Activated naive CD4-positive, alpha-beta T cell treated with anti-CD3 and anti-CD28 coated beads, Interleukin-2, amount 10 ng/mL, durations not matched to agents 7 days and 5 days (primary cell): Measurements from ENCODE around the gene GABRA5.

Experiments used
- CTCF ChIA-PET: fragments of 350-600 bp; sonication (Branson Sonifier 250); formaldehyde crosslinking; loops from one replicate; lab custom pipeline; 2021; ENCODE audit warnings: antibody characterized with exemption; lab: Charles Lee
- DNase-seq: peaks from one replicate; pipeline ENCODE4 v3.0.0-alpha.2; 2020
- H3K27ac Mint-ChIP-seq: one replicate; pipeline ENCODE4 v1.8.0; 2021; ENCODE audit warnings: mild to moderate bottlenecking, moderate library complexity, mixed read lengths
- H3K27me3 Mint-ChIP-seq: one replicate; pipeline ENCODE4 v1.8.0; 2021; ENCODE audit warnings: mild to moderate bottlenecking, mixed read lengths
- H3K36me3 Mint-ChIP-seq: one replicate; pipeline ENCODE4 v1.8.0; 2021; ENCODE audit warnings: mixed read lengths
- H3K4me1 Mint-ChIP-seq: one replicate; pipeline ENCODE4 v1.8.0; 2021; ENCODE audit warnings: mixed read lengths
- H3K4me3 Mint-ChIP-seq: one replicate; pipeline ENCODE4 v1.8.0; 2021; ENCODE audit warnings: mild to moderate bottlenecking, moderate library complexity, mixed read lengths
- H3K9me3 Mint-ChIP-seq: one replicate; pipeline ENCODE4 v1.8.0; 2021; ENCODE audit warnings: mixed read lengths

The GABRA5 gene

DNA sequence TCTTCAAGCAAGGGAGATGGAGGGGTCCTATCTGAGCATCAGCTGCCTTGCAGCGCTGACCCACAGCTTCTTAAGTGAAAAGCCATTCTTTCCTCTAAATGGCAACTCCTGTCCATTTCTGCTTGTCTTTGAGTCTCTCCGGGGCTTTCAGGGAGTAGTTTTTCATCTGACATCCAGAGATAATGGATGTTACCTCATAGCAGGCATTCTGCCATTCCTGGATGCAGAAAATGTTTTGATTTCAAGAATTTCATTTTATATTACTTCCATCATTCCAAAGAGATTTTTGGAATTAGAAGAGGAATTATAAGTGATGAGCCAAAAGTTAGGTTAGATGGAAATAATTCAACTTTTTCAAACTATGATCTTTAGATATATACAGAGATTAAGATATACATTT is 59.2 kb downstream of the GABRA5 start:
- Mint-ChIP-seq H3K4me1 (no peaks in the 10 kb centered on the region), H3K27ac (no peak overlapping the region), H3K4me3 (no peak overlapping the region), H3K36me3 (no peaks in the 10 kb centered on the region), H3K9me3 (peaks cover 9% of the 10 kb centered on the region), H3K27me3 (no peaks in the 10 kb centered on the region)
- no peak for DNase-seq
- CTCF ChIA-PET, result no interaction called here

DNA sequence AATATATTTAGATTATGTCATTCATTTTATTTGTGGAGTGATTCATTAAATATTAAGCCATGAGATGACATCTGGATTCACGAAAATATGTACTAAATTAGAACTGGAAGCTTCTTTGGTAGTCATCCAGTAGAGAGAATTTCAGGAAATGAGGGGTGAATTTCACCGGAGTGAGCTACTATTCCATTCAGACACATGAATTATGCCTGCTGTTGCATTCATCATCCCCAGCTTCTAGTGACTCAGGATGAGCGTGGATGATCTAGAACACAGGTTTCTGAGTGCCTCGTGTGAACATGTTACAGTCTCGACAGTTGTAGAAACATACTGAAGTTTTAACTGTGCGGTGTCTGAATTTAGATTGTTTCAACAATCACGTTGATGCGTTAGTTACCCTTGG is 61.2 kb downstream of the GABRA5 start:
- H3K4me1 Mint-ChIP-seq, result no peaks in the 10 kb centered on the region
- no peak for DNase-seq
- H3K27ac Mint-ChIP-seq, result no peak overlapping the region
- CTCF ChIA-PET, result no interaction called here
- H3K36me3 Mint-ChIP-seq, result no peaks in the 10 kb centered on the region
- H3K27me3 Mint-ChIP-seq, result no peaks in the 10 kb centered on the region
- no peak overlapping the region for H3K4me3 Mint-ChIP-seq
- H3K9me3 Mint-ChIP-seq, result peaks cover 9% of the 10 kb centered on the region

DNA sequence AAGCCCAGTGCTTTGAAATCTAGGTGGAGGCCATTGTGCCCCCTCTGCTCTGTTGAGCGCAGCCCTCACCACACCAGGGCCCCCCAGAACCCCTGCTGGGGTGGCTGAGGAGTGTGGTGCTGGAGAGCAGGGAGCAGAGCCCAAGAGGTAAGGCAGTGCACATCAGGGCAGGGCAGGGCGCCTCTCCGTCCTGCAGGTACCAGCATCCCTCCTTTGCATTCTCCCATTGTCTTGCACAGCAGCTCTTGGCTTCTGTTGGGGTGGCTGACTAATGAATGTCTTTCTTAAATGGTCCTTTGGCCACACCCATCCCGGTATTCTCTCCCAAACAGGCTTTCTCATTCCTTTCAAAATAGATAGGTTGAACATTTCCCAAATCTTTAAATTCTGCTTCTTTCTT is 62.7 kb downstream of the GABRA5 start:
- Mint-ChIP-seq H3K4me3 (no peak overlapping the region), H3K4me1 (no peaks in the 10 kb centered on the region), H3K27ac (no peak overlapping the region), H3K27me3 (no peaks in the 10 kb centered on the region), H3K36me3 (no peaks in the 10 kb centered on the region), H3K9me3 (peaks cover 11% of the 10 kb centered on the region)
- no peak for DNase-seq
- CTCF ChIA-PET, result no interaction called here

GRCh38 chr15:26934848-26935247 is 68.0 kb downstream of the GABRA5 start:
- no peak overlapping the region for H3K27ac Mint-ChIP-seq
- H3K27me3 Mint-ChIP-seq, result no peaks in the 10 kb centered on the region
- no peaks in the 10 kb centered on the region for H3K4me1 Mint-ChIP-seq
- H3K36me3 Mint-ChIP-seq, result no peaks in the 10 kb centered on the region
- peaks cover 20% of the 10 kb centered on the region for H3K9me3 Mint-ChIP-seq
- no peak for DNase-seq
- CTCF ChIA-PET, result no interaction called here
- no peak overlapping the region for H3K4me3 Mint-ChIP-seq

GRCh38 chr15:26935322-26935721 is 68.5 kb downstream of the GABRA5 start:
- H3K27ac Mint-ChIP-seq, result no peak overlapping the region
- no peaks in the 10 kb centered on the region for H3K27me3 Mint-ChIP-seq
- H3K4me1 Mint-ChIP-seq, result no peaks in the 10 kb centered on the region
- no peak overlapping the region for H3K4me3 Mint-ChIP-seq
- no peak for DNase-seq
- H3K36me3 Mint-ChIP-seq, result no peaks in the 10 kb centered on the region
- CTCF ChIA-PET, result no interaction called here
- peaks cover 18% of the 10 kb centered on the region for H3K9me3 Mint-ChIP-seq

- no peak overlapping the region for H3K27ac Mint-ChIP-seq
- H3K4me3 Mint-ChIP-seq, result no peak overlapping the region
- no peaks in the 10 kb centered on the region for H3K27me3 Mint-ChIP-seq
- peaks cover 16% of the 10 kb centered on the region for H3K9me3 Mint-ChIP-seq
- CTCF ChIA-PET, result no interaction called here
- H3K4me1 Mint-ChIP-seq, result no peaks in the 10 kb centered on the region
- H3K36me3 Mint-ChIP-seq, result no peaks in the 10 kb centered on the region
- no peak for DNase-seq
These were observed 69.6 kb downstream of the GABRA5 start for GRCh38 chr15:26936502-26936901.

DNA sequence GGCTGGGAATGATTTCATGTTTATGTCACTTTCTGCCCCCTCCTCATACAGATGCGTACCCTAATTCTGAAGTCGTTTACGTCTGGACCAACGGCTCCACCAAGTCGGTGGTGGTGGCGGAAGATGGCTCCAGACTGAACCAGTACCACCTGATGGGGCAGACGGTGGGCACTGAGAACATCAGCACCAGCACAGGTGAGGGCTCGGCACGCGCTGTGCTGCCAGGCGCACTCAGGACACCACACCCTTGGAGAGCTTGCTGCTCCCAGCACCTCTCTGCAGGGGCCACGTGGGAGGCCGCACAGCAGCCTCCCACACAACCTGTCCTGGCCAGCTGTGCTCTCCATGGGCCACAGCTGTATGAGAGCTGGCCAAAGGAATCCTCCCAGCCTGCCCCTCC is 70.3 kb downstream of the GABRA5 start:
- no peak for DNase-seq
- Mint-ChIP-seq H3K4me3 (no peak overlapping the region), H3K27me3 (no peaks in the 10 kb centered on the region), H3K4me1 (no peaks in the 10 kb centered on the region), H3K27ac (no peak overlapping the region), H3K36me3 (no peaks in the 10 kb centered on the region), H3K9me3 (peaks cover 16% of the 10 kb centered on the region)
- CTCF ChIA-PET, result no interaction called here

DNA sequence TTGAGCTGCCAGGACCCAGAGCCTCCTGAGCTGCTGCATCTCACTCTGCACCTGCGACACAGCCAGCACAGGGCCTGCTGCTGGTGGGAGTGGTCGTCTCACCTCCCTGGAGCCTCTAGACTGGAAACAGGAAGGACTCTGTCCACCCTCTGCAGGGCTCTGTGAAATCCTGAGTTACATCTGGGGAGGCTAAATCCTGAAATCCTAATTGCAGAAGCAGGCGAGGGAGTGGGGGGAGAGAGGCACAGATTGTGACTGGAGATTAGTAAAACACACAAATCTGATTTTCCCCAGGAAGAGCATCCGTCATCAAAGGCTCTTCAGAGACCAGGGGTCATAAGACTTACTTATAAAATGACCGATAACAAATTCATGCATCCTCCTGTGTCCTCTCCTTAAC is 72.5 kb downstream of the GABRA5 start:
- CTCF ChIA-PET, result no interaction called here
- H3K27me3 Mint-ChIP-seq, result no peaks in the 10 kb centered on the region
- no peak for DNase-seq
- no peak overlapping the region for H3K4me3 Mint-ChIP-seq
- no peaks in the 10 kb centered on the region for H3K4me1 Mint-ChIP-seq
- no peak overlapping the region for H3K27ac Mint-ChIP-seq
- peaks cover 25% of the 10 kb centered on the region for H3K9me3 Mint-ChIP-seq
- H3K36me3 Mint-ChIP-seq, result no peaks in the 10 kb centered on the region

DNA sequence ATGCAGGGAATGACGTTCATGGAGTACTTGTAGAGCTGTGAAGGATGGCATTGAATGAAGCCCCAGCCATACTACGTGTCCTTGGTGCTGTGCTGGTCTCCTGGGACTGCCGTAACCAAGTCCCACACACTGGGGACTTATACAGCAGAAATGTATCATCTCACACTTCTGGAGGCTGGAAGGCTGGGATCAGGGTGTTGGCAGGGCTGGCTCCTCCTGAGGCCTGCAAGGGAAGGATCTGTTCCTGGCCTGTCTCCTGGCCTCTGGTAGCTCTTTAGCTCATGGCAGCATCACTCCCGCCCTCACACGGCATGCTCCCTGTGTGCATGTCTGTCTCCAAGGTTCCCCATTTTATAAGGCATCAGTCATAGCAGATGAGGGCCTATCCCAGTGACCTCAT is 74.6 kb downstream of the GABRA5 start:
- no peak overlapping the region for H3K27ac Mint-ChIP-seq
- H3K4me3 Mint-ChIP-seq, result no peak overlapping the region
- no peak for DNase-seq
- CTCF ChIA-PET, result no interaction called here
- no peaks in the 10 kb centered on the region for H3K4me1 Mint-ChIP-seq
- no peaks in the 10 kb centered on the region for H3K36me3 Mint-ChIP-seq
- peaks cover 24% of the 10 kb centered on the region for H3K9me3 Mint-ChIP-seq
- no peaks in the 10 kb centered on the region for H3K27me3 Mint-ChIP-seq

- Mint-ChIP-seq H3K36me3 (no peaks in the 10 kb centered on the region), H3K9me3 (peaks cover 22% of the 10 kb centered on the region), H3K27ac (no peak overlapping the region), H3K27me3 (no peaks in the 10 kb centered on the region), H3K4me1 (no peaks in the 10 kb centered on the region), H3K4me3 (no peak overlapping the region)
- no peak for DNase-seq
- CTCF ChIA-PET, result no interaction called here
These were observed 77.0 kb downstream of the GABRA5 start for GRCh38 chr15:26943866-26944265.

- Mint-ChIP-seq H3K9me3 (peaks cover 17% of the 10 kb centered on the region), H3K27me3 (no peaks in the 10 kb centered on the region), H3K4me1 (no peaks in the 10 kb centered on the region), H3K4me3 (no peak overlapping the region), H3K36me3 (no peaks in the 10 kb centered on the region), H3K27ac (no peak overlapping the region)
- CTCF ChIA-PET, result no interaction called here
- no peak for DNase-seq
These were observed 78.2 kb downstream of the GABRA5 start for GRCh38 chr15:26945046-26945445.

DNA sequence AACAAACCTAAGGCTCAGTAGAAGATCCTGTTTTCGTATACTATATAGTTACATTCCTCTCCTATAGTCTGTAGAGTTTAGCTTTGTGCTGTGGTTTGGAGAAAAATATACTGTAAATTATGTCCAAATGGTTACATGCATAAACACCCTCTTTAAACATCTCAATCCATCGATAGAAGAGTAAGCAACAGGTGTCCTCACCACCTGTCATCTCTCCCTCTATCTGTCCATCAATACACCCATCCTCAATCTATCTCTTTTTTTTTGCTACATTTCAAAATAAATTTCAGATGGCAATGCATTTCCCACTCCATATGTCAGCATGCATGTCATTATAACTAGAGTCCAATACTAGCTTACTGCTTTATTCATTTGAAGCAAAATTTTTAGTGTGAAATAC is 83.1 kb downstream of the GABRA5 start:
- Mint-ChIP-seq H3K27ac (no peak overlapping the region), H3K4me1 (no peaks in the 10 kb centered on the region), H3K9me3 (peaks cover 11% of the 10 kb centered on the region), H3K4me3 (no peak overlapping the region), H3K36me3 (no peaks in the 10 kb centered on the region), H3K27me3 (no peaks in the 10 kb centered on the region)
- DNase-seq, result no peak
- CTCF ChIA-PET, result no interaction called here

- Mint-ChIP-seq H3K4me1 (no peaks in the 10 kb centered on the region), H3K27me3 (no peaks in the 10 kb centered on the region), H3K4me3 (no peak overlapping the region), H3K9me3 (peaks cover 13% of the 10 kb centered on the region), H3K27ac (no peak overlapping the region), H3K36me3 (no peaks in the 10 kb centered on the region)
- DNase-seq, result no peak
- CTCF ChIA-PET, result no interaction called here
These were observed 87.5 kb downstream of the GABRA5 start for GRCh38 chr15:26954403-26954802.

- H3K9me3 Mint-ChIP-seq, result peaks cover 2% of the 10 kb centered on the region
- H3K4me1 Mint-ChIP-seq, result no peaks in the 10 kb centered on the region
- no peak overlapping the region for H3K4me3 Mint-ChIP-seq
- H3K36me3 Mint-ChIP-seq, result no peaks in the 10 kb centered on the region
- no peak for DNase-seq
- H3K27me3 Mint-ChIP-seq, result peaks cover 25% of the 10 kb centered on the region
- H3K27ac Mint-ChIP-seq, result no peak overlapping the region
- CTCF ChIA-PET, result no interaction called here
These were observed 100.9 kb downstream of the GABRA5 start for GRCh38 chr15:26967719-26968269.

DNA sequence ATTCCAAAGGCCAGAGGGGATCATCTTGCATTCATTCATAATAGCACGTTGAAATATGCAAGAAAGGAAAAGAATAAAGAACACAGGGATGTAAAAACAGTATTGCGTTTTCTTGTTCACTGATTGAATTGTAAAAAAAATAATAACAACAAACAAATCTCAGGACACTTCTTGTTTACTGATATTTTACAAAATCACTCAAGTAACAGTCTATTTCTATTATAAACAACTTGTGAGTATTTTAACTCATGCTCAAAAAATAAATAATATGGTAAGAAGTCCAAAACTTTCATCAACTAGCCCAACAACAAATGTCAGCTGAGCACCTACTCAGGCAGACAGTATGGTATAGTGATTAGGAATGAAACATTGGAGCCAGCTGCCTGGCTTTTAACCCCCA is 101.9 kb downstream of the GABRA5 start:
- H3K4me3 Mint-ChIP-seq, result no peak overlapping the region
- H3K27ac Mint-ChIP-seq, result no peak overlapping the region
- DNase-seq, result no peak
- H3K4me1 Mint-ChIP-seq, result no peaks in the 10 kb centered on the region
- H3K36me3 Mint-ChIP-seq, result no peaks in the 10 kb centered on the region
- peaks cover 28% of the 10 kb centered on the region for H3K27me3 Mint-ChIP-seq
- CTCF ChIA-PET, result no interaction called here
- H3K9me3 Mint-ChIP-seq, result peaks cover 2% of the 10 kb centered on the region

DNA sequence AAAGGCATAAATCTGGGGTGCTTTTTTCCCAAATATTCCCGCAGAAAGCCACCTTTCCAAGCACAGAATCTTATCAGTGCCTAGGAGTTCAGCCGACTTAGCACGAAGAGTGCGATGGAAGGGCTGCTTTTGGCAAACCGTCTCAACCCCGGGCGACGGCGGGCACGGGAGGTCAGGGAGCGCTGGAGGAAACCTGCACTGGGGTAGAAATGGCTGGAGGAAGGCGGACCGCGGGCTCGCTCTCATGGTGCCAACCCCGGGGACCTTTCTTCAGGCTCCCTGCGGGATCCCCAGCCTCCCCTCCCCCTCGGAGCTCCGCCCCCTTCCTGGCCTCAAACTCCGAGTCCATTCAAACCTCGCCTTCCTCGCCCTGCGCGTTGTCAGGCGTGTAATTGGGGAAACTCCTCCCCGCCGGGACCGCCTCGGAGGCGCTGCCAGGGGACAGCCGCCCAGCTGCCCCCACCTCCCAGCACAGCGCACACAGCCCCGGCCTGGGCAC is 103.9 kb downstream of the GABRA5 start, which contains the start of gene GABRG3:
Gene GABRG3, plus strand, starts transcription at position 470 of the 499 bp plus-strand sequence.
- CTCF ChIA-PET, result no interaction called here
- no peak for DNase-seq
- no peaks in the 10 kb centered on the region for H3K4me1 Mint-ChIP-seq
- H3K4me3 Mint-ChIP-seq, result no peak within 1 kb of the TSS
- H3K36me3 Mint-ChIP-seq, result no peaks in the 10 kb centered on the region
- H3K27ac Mint-ChIP-seq, result no peak within 1 kb of the TSS
- H3K27me3 Mint-ChIP-seq, result peaks cover 28% of the 10 kb centered on the region
- H3K9me3 Mint-ChIP-seq, result no peaks in the 10 kb centered on the region
